ENCODE results near the gene ZNF791.
"Not testable (repeated sequence)": the region's sequence is repeated elsewhere in the genome, so short reads cannot be mapped to it uniquely, and the experiment has no call there.

Gene ZNF791

DNA sequence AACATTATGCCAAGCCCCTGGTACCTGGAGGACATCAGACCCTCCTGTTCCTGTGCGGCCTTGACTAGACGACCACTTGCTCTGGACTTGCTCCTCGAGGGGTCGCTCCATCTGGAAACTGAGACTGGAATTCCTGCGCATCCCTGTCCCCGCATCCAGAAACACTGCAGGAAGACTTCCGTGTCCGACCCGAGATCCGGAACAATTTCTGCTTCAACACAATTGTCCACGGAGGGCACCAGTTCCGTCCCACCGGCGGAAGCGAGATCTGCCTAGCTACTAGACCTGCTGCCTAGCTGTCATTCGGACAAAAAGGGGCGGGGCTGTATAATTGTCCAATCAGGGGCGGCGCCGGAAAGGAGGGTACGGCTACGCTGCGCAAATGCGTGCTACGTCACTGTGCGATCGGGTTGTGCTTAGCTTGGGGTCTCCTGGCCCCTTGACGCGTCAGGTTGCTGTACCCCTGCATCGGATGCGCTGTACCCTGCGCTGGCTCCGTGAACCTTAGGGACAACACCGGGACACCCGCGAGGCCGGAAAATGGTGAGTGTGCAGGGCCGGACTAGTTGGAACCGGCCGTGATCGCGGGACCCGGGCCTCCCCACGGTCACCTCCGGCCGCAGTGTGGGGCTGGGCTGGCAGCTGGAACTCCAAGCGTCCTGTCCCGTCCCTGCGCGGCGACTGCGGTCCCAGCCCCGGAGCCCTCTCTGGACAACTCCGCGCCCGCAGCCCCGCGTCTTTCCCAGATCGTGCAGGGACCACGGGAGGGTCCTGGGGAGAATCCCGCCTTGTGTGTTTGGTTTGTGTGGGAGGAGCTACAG lies at the start of gene ZNF791, which contains the start of gene ZNF490:
TSS of gene ZNF791 (plus strand) at position 381 of the 821 bp plus-strand sequence. CDS start at position 541, 160 bp downstream.
TSS of gene ZNF490 (minus strand) at position 274 of the 821 bp plus-strand sequence. CDS start at position 141, 133 bp downstream.
- in situ Hi-C loops (cut with HindIII; ENCODE audit: low pct_ligation_motif_present, low sequenced_read_pairs), result no loop called here
- peak; percentile 99 for DNase-seq
- Histone ChIP-seq H3K27me3 (replicated peaks) (no peaks in the 10 kb centered on the region), H3K27ac (peak within 1 kb of the TSS; percentile 85), H3K4me3 (ENCODE audit: low read depth, low read length) (peak within 1 kb of the TSS; percentile 100), H3K36me3 (replicated peaks) (peaks cover 17% of the 10 kb centered on the region)
- TF ChIP-seq, protein P1, sequence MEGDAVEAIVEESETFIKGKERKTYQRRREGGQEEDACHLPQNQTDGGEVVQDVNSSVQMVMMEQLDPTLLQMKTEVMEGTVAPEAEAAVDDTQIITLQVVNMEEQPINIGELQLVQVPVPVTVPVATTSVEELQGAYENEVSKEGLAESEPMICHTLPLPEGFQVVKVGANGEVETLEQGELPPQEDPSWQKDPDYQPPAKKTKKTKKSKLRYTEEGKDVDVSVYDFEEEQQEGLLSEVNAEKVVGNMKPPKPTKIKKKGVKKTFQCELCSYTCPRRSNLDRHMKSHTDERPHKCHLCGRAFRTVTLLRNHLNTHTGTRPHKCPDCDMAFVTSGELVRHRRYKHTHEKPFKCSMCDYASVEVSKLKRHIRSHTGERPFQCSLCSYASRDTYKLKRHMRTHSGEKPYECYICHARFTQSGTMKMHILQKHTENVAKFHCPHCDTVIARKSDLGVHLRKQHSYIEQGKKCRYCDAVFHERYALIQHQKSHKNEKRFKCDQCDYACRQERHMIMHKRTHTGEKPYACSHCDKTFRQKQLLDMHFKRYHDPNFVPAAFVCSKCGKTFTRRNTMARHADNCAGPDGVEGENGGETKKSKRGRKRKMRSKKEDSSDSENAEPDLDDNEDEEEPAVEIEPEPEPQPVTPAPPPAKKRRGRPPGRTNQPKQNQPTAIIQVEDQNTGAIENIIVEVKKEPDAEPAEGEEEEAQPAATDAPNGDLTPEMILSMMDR (IDR thresholded peaks at IDR 0.05; ENCODE audit: low read depth, low read length, missing control alignments), result peak; percentile 34

DNA sequence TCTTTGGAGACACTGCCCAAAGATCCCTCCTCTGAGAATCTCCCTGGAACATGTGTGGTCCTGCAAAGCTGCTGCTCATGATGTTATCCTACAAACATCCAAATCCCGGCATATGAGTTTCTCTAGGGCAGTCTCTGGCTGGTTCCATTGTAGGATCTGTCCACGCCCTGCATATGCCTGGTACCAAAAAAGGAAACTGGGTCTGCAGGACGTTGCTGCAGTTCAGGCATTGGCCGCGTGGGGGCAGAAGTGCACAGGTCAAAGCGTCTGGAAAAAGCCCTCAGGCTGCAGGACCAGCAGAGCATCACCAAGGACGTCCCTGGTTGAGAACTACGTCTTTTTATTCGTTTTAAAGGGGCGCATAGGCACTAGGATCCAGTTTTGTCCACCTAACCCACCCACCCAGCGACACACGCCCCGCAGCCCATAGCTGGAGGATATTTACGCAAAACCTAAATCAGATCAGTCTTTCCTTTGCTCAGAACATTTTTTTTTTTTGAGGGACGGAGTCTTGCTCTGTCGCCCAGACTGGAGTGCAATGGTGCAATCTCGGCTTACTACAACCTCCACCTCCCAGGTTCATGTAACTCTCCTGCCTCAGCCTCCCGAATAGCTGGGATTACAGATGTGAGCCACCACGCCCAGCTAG lies 46.6 kb upstream of the ZNF791 start:
- H3K36me3 ChIP-seq (replicated peaks), result no peaks in the 10 kb centered on the region
- no peak overlapping the region for H3K4me3 ChIP-seq (ENCODE audit: low read depth, low read length)
- in situ Hi-C loops (cut with HindIII; ENCODE audit: low pct_ligation_motif_present, low sequenced_read_pairs), result no loop called here
- H3K27me3 ChIP-seq (replicated peaks), result no peaks in the 10 kb centered on the region
- TF ChIP-seq, protein P1 (IDR thresholded peaks at IDR 0.05; ENCODE audit: low read depth, low read length, missing control alignments), result peak; percentile 98
- H3K27ac ChIP-seq, result no peak overlapping the region
- peak; percentile 90 for DNase-seq

DNA sequence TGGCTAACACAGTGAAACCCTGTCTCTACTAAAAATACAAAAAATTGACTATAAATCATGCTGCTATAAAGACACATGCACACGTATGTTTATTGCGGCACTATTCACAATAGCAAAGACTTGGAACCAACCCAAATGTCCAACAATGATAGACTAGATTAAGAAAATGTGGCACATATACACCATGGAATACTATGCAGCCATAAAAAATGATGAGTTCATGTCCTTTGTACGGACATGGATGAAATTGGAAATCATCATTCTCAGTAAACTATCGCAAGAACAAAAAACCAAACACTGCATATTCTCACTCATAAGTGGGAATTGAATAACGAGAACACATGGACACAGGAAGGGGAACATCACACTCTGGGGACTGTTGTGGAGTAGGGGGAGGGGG lies 44.3 kb upstream of the ZNF791 start:
- in situ Hi-C loops (cut with HindIII; ENCODE audit: low pct_ligation_motif_present, low sequenced_read_pairs); H3K36me3 ChIP-seq (replicated peaks); DNase-seq; H3K27me3 ChIP-seq (replicated peaks); H3K4me3 ChIP-seq (ENCODE audit: low read depth, low read length); H3K27ac ChIP-seq: not testable (repeated sequence)

DNA sequence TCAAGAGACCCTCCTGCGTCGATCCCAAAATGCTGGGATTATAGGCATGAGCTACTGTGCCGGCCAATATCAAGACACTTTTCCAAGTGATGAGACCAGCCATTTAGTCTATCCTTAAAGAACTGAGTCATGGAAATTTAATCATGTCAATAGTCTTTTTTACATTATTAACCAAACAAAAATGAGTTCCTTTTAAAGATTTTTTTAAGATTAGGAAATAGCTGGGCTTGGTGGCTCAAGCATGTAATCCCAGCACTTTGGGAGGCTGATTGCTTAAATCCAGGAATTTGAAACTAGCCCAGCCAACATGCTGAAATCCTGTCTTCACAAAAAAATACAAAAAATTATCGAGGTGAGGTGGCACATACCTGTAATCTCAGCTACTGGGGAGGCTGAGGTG lies 42.8 kb upstream of the ZNF791 start:
- in situ Hi-C loops (cut with HindIII; ENCODE audit: low pct_ligation_motif_present, low sequenced_read_pairs), result no loop called here
- Histone ChIP-seq H3K27me3 (replicated peaks) (no peaks in the 10 kb centered on the region), H3K4me3 (ENCODE audit: low read depth, low read length) (no peak overlapping the region), H3K27ac (no peak overlapping the region), H3K36me3 (replicated peaks) (no peaks in the 10 kb centered on the region)
- TF ChIP-seq, protein P1 (IDR thresholded peaks at IDR 0.05; ENCODE audit: low read depth, low read length, missing control alignments), result no peak
- DNase-seq, result no peak

DNA sequence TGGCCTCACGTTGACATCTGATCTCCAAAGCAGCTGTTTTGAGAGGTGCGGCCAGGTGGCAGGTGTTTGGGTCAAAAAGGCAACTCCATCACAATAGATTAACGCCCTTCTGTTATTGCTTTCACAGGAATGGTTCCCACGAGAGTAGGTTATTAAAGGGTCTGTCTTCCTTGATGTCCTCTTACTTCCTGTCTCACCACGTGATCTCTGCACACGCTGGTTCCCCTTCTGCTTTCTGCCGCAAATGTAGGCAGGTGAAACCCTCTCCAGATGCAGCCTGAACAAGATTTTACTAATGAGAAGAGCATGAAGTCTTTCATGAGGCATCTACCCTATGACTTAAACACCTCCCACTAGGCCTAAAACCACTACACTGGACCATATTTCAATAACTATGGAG lies 36.7 kb upstream of the ZNF791 start:
- Histone ChIP-seq H3K27ac (no peak overlapping the region), H3K4me3 (ENCODE audit: low read depth, low read length) (no peak overlapping the region), H3K27me3 (replicated peaks) (no peaks in the 10 kb centered on the region), H3K36me3 (replicated peaks) (peaks cover 5% of the 10 kb centered on the region)
- in situ Hi-C loops (cut with HindIII; ENCODE audit: low pct_ligation_motif_present, low sequenced_read_pairs), result no loop called here
- TF ChIP-seq, protein P1 (IDR thresholded peaks at IDR 0.05; ENCODE audit: low read depth, low read length, missing control alignments), result no peak
- DNase-seq, result no peak

DNA sequence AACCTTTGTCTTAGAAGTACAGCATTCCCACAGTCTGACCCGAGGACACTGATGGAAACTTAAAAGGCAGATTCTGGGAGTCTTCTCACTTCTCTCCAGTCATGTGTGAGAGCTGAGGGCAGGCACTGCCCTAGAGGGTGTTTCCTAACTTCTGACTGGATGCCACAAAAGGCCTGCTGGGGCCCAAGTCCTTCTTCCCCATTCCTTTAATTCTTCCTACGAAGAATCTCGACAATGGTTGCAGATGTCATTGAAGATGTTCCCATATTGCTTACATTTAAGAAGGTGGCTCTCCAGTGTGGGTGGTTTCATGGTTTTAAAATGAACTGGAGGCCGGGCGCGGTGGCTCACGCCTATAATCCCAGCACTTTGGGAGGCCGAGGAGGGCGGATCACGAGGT lies 32.1 kb upstream of the ZNF791 start:
- in situ Hi-C loops (cut with HindIII; ENCODE audit: low pct_ligation_motif_present, low sequenced_read_pairs), result no loop called here
- TF ChIP-seq, protein P1 (IDR thresholded peaks at IDR 0.05; ENCODE audit: low read depth, low read length, missing control alignments), result no peak
- no peak for DNase-seq
- Histone ChIP-seq H3K36me3 (replicated peaks) (peaks cover 30% of the 10 kb centered on the region), H3K4me3 (ENCODE audit: low read depth, low read length) (no peak overlapping the region), H3K27ac (no peak overlapping the region), H3K27me3 (replicated peaks) (no peaks in the 10 kb centered on the region)
